HL-60/S4 (cell line): ENCODE data around the gene PPP2R3B.
"Not testable (repeated sequence)": the region's sequence is repeated elsewhere in the genome, so short reads cannot be mapped to it uniquely, and the experiment has no call there.

Experiments
- in situ Hi-C: fragments of 300-500 bp; cut with MboI; formaldehyde crosslinking; loops from 2 replicates; pipeline ENCODE4 v1.14.3; 2022; ENCODE audit warnings: low sequenced_read_pairs

The PPP2R3B gene

GRCh38 chrX:353566-354535, 32.9 kb downstream of the PPP2R3B start:
- in situ Hi-C loops, result no loop called here

DNA sequence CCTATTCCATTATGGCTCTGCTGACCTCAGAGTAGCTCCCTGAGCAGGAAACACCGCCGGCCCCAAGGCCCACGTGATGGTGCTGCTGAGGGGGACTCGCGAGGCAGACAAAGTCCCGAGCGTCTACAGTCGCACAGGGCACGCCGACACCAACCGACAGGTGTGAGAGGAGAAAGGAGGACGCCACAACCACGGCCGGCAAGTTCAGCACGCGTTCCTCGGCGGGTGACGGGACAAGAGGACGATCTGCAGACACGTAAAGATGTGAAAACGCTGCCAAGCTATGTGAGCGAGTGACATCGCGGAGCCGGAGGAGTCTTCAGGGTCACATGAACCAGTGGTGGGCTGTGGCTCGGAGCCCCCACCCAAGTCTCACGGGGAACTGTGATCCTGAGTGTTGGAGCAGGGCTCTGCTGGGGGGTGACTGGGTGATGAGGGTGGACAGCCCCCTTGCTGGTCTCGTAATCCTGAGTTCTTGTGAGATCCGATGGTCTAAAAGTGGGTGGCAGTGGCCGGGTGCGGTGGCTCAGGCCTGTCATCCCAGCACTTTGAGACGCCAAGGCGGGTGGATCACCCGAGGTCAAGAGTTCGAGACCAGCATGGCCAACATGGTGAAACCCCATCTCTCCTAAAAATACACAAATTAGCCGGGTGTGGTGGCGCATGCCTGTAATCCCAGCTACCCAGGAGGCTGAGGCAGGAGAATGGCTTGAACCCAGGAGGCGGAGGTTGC, 34.0 kb downstream of the PPP2R3B start:
- in situ Hi-C loops, result no loop called here

DNA sequence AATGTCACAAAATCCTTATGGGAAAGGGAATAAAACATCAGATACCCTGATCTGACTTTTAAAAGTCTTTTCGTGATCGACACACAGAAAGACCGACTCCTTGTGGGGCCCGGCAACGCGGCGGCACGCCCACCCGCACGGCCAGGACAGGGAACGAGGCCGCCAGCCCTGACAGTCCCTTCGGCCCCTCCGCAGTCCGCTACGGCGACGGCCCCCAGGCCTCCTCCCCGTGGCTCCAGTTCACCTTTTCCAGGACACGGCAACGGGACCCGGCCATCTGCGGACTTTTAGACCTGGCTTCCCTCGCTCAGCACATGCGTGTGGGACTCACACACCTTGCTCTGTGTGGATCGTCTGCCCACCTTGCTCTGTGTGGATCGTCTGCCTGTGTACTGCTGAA, 34.5 kb downstream of the PPP2R3B start:
- in situ Hi-C loops, result no loop called here

DNA sequence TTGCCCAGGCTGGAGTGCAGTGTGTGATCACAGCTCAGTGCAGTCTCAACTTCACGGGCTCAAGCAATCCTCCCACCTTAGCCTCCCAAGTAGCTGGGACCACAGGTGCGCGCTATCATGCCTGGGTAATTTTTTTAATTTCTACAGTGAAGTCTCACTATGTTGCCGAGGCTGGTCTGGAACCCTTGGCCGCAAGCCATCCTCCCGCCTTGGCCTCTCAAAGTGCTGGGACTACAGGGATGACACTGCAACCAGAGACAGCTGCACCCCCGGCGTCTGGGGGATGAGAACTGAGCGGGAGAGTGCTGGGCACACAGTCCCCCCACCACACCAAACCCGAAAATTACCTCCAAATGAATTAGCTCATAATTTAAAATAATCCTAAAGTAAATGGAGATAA, 35.0 kb downstream of the PPP2R3B start:
- in situ Hi-C loops, result no loop called here

DNA sequence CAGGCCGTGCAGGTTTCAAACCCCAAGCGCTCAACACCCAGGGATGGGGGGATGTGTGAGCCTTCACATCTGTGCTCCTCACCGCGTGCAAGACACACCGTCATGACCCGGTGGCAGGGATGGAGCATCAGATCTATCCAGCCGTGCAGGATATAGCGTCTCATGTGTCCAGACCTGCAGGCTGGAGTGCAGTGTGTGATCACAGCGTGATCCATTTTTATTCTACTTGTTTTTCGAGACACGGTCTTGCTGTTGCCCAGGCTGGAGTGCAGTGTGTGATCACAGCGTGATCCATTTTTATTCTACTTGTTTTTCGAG, 35.4 kb downstream of the PPP2R3B start:
- in situ Hi-C loops, result not testable (repeated sequence)

GRCh38 chrX:350534-351323, 36.0 kb downstream of the PPP2R3B start:
- in situ Hi-C loops, result no loop called here

GRCh38 chrX:350148-350533, 36.6 kb downstream of the PPP2R3B start:
- in situ Hi-C loops, result no loop called here

GRCh38 chrX:349702-350101, 37.0 kb downstream of the PPP2R3B start:
- in situ Hi-C loops, result no loop called here

DNA sequence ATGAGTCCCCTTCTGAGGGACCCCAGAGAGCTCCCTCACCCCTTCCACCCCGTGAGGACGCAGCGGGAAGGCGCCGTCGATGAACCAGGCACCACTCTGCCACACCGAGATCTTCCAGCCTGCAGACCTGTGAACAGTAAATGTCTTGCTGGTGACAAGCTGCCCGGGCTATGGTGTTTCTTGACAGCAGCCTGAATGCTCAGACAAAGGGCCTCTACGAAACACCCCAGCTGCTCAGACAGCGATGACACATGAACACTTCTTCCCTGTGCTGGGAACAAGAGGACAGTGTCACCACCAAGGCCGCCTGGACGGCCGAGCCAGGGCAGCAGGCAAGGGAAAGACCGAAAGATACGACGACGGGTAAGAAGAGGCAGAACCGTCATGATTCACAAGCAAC, 37.5 kb downstream of the PPP2R3B start:
- in situ Hi-C loops, result no loop called here

- in situ Hi-C loops, result no loop called here
These were observed 38.1 kb downstream of the PPP2R3B start for GRCh38 chrX:348461-349117.

- in situ Hi-C loops, result no loop called here
These were observed 39.2 kb downstream of the PPP2R3B start for GRCh38 chrX:347351-348117.

DNA sequence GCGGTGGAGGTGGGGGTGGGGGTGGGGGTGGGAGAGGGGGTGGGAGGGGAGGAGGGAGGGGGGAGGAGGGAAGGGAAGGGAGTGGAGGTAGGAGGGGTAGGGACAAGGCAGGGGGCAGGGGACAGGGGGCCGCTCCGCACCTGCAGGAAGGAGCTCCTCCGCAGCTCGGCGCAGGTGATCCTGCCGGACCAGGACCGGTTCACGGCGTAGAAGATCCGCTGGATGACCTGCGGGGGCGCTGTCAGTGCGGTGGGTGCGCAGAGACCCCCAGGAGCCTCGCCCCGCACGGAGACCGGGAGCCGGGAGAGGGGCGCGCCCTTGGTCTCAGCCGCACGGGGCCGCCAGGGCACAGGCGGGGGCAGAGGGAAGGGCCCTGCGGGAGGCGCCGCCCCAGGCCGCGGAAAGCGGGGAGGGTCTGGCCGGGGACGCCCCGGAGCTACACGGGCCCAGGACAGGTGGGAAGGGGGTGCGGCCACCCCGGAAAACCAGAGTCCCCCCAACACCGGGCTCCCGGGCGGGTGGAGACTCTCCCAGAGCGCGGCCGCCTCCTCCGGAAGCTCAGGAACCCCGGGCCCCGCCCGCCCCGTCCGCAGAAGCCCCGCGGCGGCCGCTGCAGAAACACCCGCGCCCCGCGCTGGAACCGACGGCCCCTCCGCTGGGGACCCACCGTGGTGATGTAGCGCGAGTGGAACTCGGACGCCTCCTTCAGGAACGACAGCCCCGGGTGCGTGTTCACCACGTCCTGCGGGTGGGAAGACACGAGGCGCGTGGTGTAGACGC, 40.5 kb downstream of the PPP2R3B start:
- in situ Hi-C loops, result no loop called here

GRCh38 chrX:345020-345925, 41.4 kb downstream of the PPP2R3B start:
- in situ Hi-C loops, result no loop called here

DNA sequence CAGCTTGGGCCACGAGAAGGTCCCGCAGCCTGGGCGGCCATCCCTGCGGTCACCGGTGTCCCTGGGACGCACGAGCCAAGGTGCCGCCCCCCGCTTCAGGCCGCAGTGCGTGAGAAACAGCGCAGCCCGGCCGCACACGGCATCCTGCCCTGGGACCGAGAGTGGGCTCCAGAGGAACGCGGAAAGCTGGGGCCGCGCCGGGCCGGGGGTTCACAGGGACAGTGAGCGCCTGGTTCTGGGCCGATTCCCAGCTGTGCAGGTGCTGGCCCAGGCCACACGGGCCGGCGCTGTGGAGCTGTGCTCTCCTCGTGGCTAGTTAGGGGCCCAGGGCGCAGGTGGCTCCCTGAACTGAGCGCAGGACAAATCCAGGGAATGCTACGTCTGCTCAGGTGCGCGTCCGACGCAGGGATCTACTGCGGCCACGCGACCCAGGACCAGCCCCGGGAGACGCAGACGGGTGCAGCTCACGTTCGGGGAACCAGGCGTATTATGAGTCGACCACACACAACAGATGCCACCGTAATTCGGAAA, 42.3 kb downstream of the PPP2R3B start:
- in situ Hi-C loops, result no loop called here

DNA sequence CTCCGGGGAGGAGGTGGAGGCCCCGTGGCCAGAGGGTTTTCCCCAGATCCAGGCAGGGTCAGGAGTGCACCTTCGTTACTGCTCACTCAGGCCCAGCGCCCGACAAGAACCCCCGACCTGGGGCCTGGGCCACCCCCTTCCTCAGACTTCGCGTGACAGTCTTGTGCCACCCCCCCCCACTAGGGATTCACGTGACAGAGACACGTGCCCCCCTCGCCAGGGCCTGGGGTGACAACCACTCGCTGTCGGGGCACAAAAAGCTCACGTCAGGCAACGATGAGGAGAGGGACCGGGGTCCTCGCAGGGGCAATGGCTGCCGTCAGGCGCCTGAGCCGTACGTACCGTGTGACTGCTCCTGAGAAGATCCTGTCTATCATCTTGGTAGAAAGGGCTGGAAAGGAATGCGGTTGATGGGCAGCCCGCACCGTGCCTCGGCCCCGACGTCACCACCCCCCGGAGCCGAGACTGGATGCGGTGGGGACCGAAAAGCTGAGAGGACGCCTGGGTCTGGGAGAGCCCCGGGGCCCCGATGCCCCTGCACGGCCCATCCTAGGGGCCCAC, 45.1 kb downstream of the PPP2R3B start:
- in situ Hi-C loops, result no loop called here

DNA sequence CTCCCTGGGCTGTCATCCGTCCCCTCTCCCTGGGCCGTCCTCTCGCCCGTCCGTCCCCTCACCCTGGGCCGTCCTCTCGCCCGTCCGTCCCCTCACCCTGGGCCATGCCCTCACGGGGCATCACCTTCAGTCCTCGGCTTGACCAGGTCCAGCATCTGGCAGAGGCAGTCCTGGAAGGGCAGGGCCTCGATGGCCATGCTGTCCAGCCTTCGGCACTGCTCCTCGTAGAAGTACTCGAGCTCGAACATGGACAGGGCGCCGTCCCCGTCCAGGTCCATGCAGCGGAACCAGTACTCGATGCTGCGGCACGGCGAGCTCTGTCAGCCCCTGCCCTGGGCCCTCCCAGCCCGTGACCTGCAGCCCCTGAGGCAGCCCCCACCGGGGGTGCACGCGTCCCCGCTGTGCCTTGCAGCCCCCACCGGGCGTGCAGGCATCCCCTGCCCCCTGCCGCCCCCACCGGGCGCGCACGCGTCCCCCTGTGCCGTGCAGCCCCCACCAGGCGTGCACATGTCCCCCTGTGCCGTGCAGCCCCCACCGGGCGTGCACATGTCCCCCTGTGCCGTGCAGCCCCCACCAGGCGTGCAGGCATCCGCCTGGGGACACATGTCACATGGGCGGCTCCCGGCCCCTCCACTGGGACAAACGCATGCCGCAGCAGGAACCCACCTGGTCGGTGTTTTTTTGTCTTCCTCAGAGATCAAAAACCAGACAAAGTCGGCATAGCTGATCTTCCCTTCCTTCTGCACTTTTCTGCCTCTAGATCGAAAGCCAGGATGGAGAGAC, 45.9 kb downstream of the PPP2R3B start:
- in situ Hi-C loops, result no loop called here

GRCh38 chrX:340121-340520, 46.6 kb downstream of the PPP2R3B start:
- in situ Hi-C loops, result no loop called here
